Keratinocyte (primary cell): Measurements from ENCODE around the gene SCPEP1. TPM values are rescaled to one million over a fixed set of nuclear protein-coding genes. Genes with fewer than 3 reads are reported as not detected.

Source experiments
- DNase-seq: peaks from one replicate; pipeline ENCODE4 v3.0.0-alpha.2; 2011; ENCODE audit warnings: low read depth, missing footprints, low spot score
- FAIRE-seq: peaks from 2 replicates; lab custom pipeline; 2011; peaks lifted over from hg19 to GRCh38; lab: Jason Lieb, UNC
- H2AFZ ChIP-seq: 2 replicates; pipeline ENCODE4 v1.6.0; 2012; ENCODE audit warnings: low read length, control low read depth, inconsistent platforms; ENCODE audit not compliant: control insufficient read depth
- H3K27ac ChIP-seq: 2 replicates; pipeline ENCODE4 v1.5.1; 2011; ENCODE audit warnings: low read length; ENCODE audit not compliant: control insufficient read depth, insufficient read depth
- H3K27me3 ChIP-seq: 3 replicates; pipeline ENCODE4 v1.6.0; 2011; ENCODE audit warnings: low read length; ENCODE audit not compliant: control insufficient read depth, insufficient read depth; ENCODE audit errors: extremely low read depth
- H3K36me3 ChIP-seq, 2 experiments: 2 replicates in 1 of 2; 3 replicates in 1 of 2; pipeline ENCODE4 v1.5.1; 2011; ENCODE audit warnings: low read length in 2 of 2, mild to moderate bottlenecking in 1 of 2; ENCODE audit not compliant: control insufficient read depth in 2 of 2, insufficient read depth in 2 of 2; ENCODE audit errors: extremely low read depth in 1 of 2
- H3K4me1 ChIP-seq: 3 replicates; pipeline ENCODE4 v1.5.1; 2011; ENCODE audit warnings: low read length; ENCODE audit not compliant: control insufficient read depth, insufficient read depth; ENCODE audit errors: extremely low read depth
- H3K4me2 ChIP-seq: 3 replicates; pipeline ENCODE4 v1.6.0; 2011; ENCODE audit warnings: low read depth, low read length; ENCODE audit not compliant: control insufficient read depth, insufficient read depth; ENCODE audit errors: extremely low read depth
- H3K4me3 ChIP-seq, 3 experiments: fragments of 200-600 bp in 1 of 3; sonication (generic) in 1 of 3; 2 replicates in 2 of 3; 3 replicates in 1 of 3; pipeline ENCODE4 v1.5.1; 2011 to 2016; ENCODE audit warnings: low read length in 3 of 3, mild to moderate bottlenecking in 3 of 3, control low read depth in 2 of 3, inconsistent platforms in 1 of 3, low read depth in 1 of 3, mixed read lengths in 1 of 3, mixed run types in 1 of 3, moderate library complexity in 1 of 3; ENCODE audit not compliant: control insufficient read depth in 2 of 3, insufficient read depth in 2 of 3; ENCODE audit errors: extremely low read depth in 1 of 3
- H3K79me2 ChIP-seq: 2 replicates; pipeline ENCODE4 v1.6.0; 2012; ENCODE audit warnings: low read length; ENCODE audit not compliant: control insufficient read depth, insufficient read depth
- H3K9ac ChIP-seq: 3 replicates; pipeline ENCODE4 v1.6.0; 2011; ENCODE audit warnings: low read length; ENCODE audit not compliant: control insufficient read depth, insufficient read depth; ENCODE audit errors: extremely low read depth
- H3K9me1 ChIP-seq: 3 replicates; pipeline ENCODE4 v1.6.0; 2011; ENCODE audit warnings: low read length; ENCODE audit not compliant: control insufficient read depth, insufficient read depth; ENCODE audit errors: extremely low read depth
- H3K9me3 ChIP-seq: 2 replicates; pipeline ENCODE4 v1.5.1; 2012; ENCODE audit warnings: low read depth, low read length; ENCODE audit not compliant: control insufficient read depth
- H4K20me1 ChIP-seq: 3 replicates; pipeline ENCODE4 v1.6.0; 2011; ENCODE audit warnings: low read length; ENCODE audit not compliant: control insufficient read depth, insufficient read depth; ENCODE audit errors: extremely low read depth
- CTCF ChIP-seq, 3 experiments: IDR thresholded peaks in 1 of 3; conservative IDR thresholded peaks in 1 of 3; optimal IDR thresholded peaks in 1 of 3; 2 replicates in 2 of 3; 3 replicates in 1 of 3; pipeline versions ENCODE3 to v1.5.1; 2011; ENCODE audit warnings: low read length in 3 of 3, mild to moderate bottlenecking in 3 of 3, moderate library complexity in 2 of 3, control low read depth in 1 of 3, inconsistent platforms in 1 of 3; ENCODE audit not compliant: insufficient read depth in 2 of 3; ENCODE audit errors: extremely low read depth in 1 of 3
- EZH2 ChIP-seq: IDR thresholded peaks from one replicate; pipeline ENCODE4 v1.6.1; 2012; ENCODE audit warnings: inconsistent platforms, mild to moderate bottlenecking, low read length, moderate library complexity
- dilution Hi-C: fragments of 300-500 bp; cut with MboI; formaldehyde crosslinking; loops from one replicate; pipeline ENCODE4 v1.7.0; 2020; ENCODE audit warnings: low sequenced_read_pairs; ENCODE audit not compliant: extremely low pct_ligation_motif_present
- polyA plus RNA-seq, 5 experiments: library from polyadenylated mRNA; depleted of rRNA in 3 of 5; stranded (reverse) in 3 of 5; stranded (forward) in 1 of 5; unstranded in 1 of 5; fragments of >200 nt; gene quantifications; 1 replicate in 1 of 5; 2 replicates in 3 of 5; 3 replicates in 1 of 5; pipeline versions ENCODE4 v1.2.1 to v1.2.3, GENCODE V29; 2011 to 2012; ENCODE audit warnings: missing spikeins in 2 of 5, low read depth in 1 of 5, low replicate concordance in 1 of 5

Gene SCPEP1
- polyA plus RNA-seq, 1 donor (not counting 4 experiments of a cell fraction or from before 2014, with no cell fraction given), result 34.4 TPM

GRCh38 chr17:56933151-56933745 is 44.7 kb upstream of the SCPEP1 start:
- dilution Hi-C loops, result no loop called here
- H2AFZ ChIP-seq, result no peak overlapping the region
- no peak for FAIRE-seq
- DNase-seq, result no peak
- TF ChIP-seq CTCF (optimal IDR thresholded peaks at IDR 0.05 in 1 of 3, IDR thresholded peaks at IDR 0.05 in 1 of 3, conservative IDR thresholded peaks at IDR 0.05 in 1 of 3; ENCODE audit: extremely low read depth in 1 of 3, insufficient read depth in 2 of 3, low read length in 3 of 3) (no peak), EZH2 (no peak)
- no peaks in the 10 kb centered on the region for H4K20me1 ChIP-seq
- H3K9me1 ChIP-seq, result no peaks in the 10 kb centered on the region
- no peak overlapping the region for H3K4me3 ChIP-seq
- no peak overlapping the region for H3K27ac ChIP-seq
- no peaks in the 10 kb centered on the region for H3K79me2 ChIP-seq
- no peaks in the 10 kb centered on the region for H3K9me3 ChIP-seq
- H3K4me2 ChIP-seq, result no peak overlapping the region
- peaks cover 31% of the 10 kb centered on the region for H3K4me1 ChIP-seq
- H3K36me3 ChIP-seq, result peaks cover 1 to 10% of the 10 kb centered on the region in 2 experiments
- H3K9ac ChIP-seq, result no peak overlapping the region
- no peaks in the 10 kb centered on the region for H3K27me3 ChIP-seq

- dilution Hi-C loops, result no loop called here
- H3K9me3 ChIP-seq, result no peaks in the 10 kb centered on the region
- H3K9ac ChIP-seq, result no peak overlapping the region
- H3K79me2 ChIP-seq, result no peaks in the 10 kb centered on the region
- peaks cover 1 to 10% of the 10 kb centered on the region in 2 experiments for H3K36me3 ChIP-seq
- no peak for FAIRE-seq
- no peak for TF ChIP-seq EZH2
- TF ChIP-seq CTCF (optimal IDR thresholded peaks at IDR 0.05 in 1 of 3, IDR thresholded peaks at IDR 0.05 in 1 of 3, conservative IDR thresholded peaks at IDR 0.05 in 1 of 3; ENCODE audit: extremely low read depth in 1 of 3, insufficient read depth in 2 of 3, low read length in 3 of 3), result no peak
- H2AFZ ChIP-seq, result no peak overlapping the region
- H3K4me1 ChIP-seq, result peaks cover 33% of the 10 kb centered on the region
- H4K20me1 ChIP-seq, result no peaks in the 10 kb centered on the region
- H3K27me3 ChIP-seq, result no peaks in the 10 kb centered on the region
- H3K4me3 ChIP-seq, result no peak overlapping the region
- H3K4me2 ChIP-seq, result peak overlapping the region; percentile 29
- no peaks in the 10 kb centered on the region for H3K9me1 ChIP-seq
- no peak for DNase-seq
- H3K27ac ChIP-seq, result peak overlapping the region; percentile 47
Observed at GRCh38 chr17:56933868-56934267, 44.1 kb upstream of the SCPEP1 start.
